ENCODE measurements around the gene ELL3.
A peak's percentile ranks its signal among the peaks of the same experiment; 100 is the strongest.
"Not testable (repeated sequence)": the region's sequence is repeated elsewhere in the genome, so short reads cannot be mapped to it uniquely, and the experiment has no call there.

Gene ELL3

DNA sequence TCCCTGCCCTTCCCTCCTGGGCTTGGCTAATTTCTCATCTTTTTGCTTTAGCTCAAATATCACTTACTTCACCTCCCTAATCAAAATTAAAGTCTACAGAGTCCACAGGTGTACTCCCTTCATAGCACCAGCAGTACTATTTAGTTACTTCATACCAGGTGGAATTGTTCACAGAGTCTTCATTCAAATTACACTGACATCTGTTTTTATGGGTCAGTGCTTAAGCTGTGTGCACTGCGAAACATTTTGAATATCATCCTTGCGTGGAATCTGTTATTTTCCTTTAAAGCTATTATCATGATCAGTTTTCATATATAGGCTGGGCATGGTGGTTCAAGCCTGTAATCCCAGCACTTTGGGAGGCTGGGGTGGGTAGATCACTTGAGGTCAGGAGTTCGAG is 12.6 kb upstream of the ELL3 start:
- DNase-seq, result no peak

DNA sequence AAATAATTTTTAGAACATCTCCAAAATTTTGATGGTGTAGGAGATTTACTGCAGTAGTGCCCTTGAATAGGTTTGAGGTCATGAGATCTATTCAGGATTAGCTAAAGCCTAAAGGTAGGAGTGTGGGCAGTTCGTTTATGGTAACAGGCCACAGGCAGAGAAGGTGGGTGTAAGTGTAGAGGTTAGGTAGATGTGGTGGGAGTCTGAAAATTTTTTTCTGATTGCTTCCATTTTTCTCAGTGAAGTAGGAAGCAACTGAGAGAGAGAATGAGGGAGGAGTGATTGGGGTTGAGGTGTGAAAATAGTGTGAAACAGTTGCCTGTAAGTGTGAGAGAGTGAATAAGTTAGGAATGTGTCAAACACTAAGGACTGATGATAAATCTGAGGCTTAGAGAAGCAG is 2.2 kb upstream of the ELL3 start:
- DNase-seq, result no peak

DNA sequence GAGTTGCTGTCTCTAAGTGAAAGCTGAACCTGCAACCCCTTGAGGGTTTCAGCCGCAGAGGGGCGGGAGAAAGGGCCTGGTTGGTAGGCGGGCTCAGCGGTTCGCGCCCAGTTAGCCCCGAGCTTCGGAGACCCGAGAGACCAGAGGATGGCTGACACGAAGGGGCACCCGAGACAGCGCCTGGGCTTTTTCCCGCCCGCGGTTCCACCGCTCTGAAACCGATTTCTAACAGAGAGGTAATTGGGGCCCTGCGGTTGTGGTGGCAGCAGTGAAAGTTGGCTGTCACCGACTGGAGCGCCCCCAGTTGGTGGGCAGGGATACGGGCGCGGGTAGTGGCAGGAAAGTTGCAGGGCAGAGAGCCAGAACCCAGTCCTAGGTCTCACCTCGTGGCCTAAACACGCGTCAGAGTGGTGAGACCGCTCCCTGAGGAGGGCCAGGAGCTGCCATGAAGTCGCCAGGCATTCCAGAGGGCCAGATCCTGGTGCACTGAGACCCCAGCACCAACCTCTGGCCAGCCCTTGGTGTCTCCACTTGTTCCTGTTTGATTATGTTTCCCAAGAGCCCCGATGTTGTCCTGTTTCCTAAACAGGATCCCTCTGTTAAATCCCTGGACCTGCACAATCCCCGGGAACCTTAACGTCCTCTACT is 625 bp upstream of the ELL3 start:
- DNase-seq, result peak; percentile 31

DNA sequence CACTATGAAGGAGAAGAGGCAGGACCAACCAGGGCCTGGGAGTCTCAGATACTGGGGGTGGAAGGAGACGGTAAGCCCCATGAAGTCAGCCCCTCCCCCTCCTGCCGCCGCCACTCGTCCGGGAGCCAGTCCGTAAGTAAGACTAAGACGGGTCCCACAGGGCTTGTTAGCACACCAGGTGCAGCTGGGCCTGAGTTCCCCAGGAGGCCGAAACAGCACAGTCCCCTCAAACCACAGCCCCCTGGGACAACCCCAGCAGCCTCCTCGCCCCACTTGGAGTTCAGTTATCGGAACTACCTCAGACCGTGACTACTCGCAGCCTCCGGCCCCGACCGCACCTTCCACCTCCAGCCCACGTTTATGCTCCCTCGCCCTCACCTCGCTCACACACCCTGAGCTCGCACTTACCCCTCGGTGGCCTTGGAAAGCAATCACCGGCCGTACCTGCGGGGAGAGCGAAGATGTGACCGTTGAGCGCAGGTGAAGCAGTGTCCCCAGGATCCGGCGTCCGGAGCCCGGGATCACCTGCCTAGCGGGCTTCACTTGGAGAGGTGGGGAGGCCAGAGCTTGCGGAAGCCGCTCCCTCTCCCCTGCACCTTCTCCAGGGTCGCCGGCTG is 557 bp downstream of the ELL3 start:
- no peak for DNase-seq

DNA sequence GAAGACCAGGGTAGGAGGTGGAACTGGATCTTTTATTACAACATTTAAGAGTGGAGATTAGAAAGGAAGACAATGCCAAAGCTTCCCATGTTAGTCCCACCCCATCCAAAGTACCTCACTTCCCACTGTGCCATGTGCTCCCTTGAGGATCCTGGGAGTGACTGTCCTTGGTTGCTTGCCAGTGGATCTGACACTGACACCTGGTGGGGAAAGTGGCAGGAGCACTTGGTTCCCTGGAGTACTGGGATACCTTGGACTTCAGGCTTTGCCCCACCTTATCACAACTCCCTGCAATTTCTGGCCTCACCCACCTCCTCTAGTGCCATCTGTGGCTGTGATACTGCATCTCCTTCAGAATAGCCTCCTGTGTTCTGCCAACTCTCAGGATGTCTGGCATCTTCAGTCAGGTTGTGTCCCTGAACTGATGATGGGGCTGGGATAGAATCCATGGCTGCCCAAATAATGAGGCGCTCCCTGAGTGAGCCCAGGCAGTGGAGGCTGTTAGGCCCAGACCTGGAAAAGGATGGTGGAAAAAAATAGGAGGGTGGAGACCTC is 1.3 kb downstream of the ELL3 start:
- no peak for DNase-seq

DNA sequence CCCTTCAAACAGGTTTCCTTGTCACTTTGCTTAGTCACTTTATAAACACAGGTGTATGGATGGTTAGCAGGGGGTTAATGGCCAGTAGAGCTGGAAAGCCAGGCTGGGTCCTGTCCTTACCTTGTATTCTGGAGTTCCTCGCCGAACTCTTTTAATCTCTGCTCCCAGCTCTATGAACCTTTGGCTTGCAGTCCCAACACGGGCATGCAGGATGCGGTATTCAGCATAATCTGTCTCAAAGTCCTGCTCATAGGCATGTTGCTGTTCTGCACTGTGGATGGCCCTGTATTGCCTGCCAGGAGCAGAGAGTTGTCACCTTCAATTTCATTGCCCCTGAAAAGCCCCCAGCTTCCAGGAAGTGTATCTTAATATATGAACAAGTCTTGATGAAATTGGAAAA is 2.7 kb downstream of the ELL3 start:
- DNase-seq, result no peak

DNA sequence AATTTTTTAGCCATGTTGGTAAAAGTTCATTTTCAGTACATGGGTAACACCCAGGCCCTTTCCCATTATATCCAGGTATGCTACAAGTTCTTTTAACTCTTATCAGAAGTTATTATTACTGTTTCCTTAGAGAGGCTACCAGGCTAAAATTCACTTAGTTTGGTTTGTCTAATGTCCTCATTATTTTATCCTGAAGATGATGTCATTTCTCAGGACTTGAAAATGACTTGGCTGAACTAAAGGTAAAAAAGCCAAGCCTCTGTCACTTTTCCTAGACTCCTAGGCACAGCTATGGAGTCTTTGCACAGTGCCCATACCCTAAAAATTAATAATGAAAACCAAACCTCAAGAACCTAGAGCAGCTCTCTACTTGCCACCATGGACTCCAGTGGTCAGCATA is 4.1 kb downstream of the ELL3 start:
- no peak for DNase-seq

DNA sequence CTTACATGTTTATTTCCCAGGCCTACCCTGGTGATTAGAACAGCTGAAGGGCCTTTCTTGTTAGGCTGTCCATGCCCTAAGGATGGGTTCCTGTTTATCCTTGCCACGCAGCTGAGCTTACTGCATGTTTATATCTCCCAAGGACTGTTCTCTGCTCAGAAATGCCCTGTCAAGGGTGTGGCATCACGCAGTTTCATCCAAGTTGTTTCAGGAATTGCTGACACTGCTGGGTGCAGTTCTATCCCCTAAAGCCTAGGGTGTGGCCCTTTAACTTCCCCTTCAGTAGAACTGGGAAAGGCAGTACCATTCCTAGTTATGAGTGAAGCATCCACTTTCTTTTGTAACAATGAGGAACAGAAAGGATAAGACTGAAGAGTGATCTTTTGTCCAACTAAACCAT is 5.0 kb downstream of the ELL3 start:
- DNase-seq, result no peak

DNA sequence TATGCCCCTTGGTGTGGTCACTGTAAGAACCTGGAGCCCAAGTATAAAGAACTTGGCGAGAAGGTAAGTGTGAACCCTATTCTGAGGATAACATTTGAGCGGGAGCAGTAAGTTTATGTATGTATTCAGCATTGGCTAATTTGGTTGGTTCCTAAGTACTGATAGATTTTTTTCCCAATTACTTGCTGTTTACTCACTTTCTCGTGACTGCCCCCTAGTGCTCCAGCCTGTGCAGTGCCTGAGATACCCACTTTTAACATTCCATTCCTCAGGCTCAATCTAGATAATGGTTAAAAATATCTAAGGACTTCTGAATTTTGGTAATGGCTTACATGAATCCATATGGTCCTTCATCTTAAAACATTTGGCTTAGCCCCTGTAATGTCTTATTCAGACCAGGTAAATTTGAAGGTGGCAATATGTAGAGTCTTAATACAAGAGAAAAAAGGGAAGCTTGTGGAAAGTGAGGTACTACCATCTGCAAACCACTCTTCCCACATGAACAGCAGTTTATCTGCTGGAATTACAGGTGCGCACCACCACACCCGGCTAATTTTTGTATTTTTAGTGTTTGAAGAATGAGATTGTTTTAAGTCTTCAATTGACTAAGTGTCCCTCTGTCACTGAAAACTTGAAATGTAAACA is 7.1 kb downstream of the ELL3 start:
- DNase-seq, result no peak

DNA sequence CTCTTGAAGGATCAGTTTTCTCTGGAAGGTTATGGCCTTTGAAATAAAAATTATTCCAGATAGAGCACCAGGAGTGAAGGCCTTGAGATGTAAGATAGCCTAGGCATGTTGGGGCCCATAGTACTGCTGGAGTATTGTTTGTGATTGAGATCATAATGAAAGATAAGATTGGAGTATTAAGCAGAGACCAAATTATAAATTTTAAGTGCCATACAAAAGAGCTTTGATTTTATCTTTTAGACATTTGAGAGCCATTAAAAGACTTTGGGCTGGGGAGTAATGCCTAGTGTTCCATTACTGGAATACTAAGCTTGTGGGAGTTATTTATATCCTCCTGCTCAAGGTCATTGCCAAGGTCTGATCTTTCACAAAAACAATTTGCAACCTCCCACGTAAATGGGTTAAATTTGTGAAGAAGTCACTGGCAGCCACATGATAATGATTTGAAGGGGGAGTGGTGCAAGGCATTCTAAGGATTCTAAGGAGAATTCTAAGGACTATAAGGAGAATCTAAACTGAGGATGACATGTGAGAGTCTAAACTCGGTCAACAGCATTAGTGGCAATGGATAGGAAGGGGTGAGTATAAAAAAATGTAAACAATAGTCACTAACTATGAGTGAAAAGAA is 12.8 kb downstream of the ELL3 start:
- DNase-seq, result no peak

DNA sequence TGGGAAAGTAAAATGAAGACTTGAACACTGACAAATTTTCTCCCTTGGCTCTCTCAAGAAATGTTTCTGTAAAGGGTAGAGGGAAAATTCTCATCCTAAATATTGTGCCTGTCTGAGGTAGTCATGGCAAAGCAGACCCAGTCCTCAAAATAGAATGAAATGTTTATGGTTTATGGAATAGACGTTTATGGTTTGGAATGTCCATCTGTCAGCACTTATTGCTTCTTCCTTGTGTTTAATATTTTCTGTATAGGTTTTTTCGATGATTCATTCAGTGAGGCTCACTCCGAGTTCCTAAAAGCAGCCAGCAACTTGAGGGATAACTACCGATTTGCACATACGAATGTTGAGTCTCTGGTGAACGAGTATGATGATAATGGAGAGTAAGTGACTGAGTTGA is 13.9 kb downstream of the ELL3 start:
- DNase-seq, result no peak

DNA sequence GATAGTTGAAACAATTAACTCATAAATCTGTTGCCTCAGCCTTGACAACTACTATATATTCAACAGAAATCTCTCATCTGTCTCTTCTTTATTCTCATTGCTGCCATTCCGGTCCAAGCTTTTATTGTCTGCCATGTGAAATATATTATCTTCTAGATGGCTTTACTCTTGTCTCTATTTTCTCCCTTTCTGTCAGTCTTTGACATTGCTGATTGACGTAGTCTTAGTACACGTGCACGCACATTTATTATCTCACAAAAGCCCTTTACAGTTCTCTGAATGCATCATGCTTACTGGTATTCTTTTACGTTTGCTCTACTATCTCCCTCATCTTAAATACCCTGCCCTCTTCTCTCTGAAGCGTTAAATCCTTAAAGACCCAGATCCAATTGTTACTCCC is 24.9 kb downstream of the ELL3 start:
- DNase-seq, result no peak

DNA sequence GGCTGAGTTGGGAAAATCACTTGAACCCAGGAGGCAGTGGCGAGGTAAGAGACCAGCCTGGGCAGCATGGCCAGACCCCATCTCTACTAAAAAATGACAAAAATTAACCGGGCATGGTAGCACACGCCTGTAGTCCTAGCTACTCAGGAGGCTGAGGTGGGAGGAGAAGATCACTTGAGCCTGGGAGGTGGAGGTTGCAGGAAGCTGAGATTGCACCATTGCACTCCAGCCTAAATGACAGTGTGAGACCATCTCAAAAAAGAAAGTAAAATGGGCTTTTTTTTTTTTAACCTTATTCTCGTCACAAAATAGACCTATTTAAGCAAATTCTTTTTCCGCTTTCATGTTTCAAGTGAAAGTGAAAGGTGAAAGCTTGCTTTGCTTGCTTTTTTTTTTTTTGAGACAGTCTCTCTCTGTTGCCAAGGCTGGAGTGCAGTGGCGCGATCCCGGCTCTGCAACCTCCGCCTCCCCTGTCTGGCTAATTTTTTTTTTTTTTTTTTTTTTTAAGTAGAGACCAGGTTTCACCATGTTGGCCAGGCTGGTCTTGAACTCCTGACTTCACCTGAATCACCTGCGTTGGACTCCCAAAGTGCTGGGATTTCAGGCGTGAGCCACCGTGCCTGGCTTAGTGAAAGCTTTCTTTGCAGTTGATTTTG is 26.9 kb downstream of the ELL3 start:
- no peak for DNase-seq

DNA sequence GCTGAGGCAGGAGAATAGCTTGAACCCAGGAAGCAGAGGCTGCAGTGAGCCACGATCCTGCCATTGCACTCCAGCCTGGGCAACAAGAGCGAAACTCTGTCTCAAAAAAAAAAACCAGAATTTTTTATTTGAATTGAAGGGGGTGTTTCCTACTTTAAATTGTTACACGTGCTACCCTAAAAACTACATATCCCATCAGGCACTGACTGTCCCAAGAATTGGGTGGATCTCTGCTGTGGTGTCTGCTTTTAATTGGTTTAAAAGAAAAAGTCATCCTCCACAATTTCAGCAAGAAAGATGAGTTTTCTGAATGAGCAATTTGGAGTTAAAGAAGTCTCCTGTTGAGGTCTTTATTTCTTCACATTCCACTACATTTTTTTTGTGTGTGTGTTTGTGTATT is 28.4 kb downstream of the ELL3 start:
- no peak for DNase-seq

DNA sequence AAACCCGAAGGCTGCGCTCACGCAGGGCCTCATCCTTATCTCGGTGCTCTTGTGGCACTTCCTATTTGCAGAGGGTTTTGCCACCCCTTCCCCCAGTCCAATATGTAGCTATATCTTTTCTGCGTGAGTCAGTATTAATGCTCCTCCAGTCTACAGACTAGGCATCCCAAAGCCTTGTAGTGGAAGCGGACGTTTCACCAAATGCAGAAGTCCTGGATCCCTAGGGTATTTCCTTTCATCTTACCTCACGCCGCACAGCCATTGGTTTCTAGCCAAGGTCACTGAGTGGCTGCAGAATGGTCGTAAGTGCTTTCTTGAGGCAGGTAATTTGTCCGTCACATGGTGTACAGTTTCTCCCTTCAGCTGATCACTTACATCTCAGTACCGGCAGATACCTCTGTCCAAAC is 29.9 kb downstream of the ELL3 start:
- DNase-seq, result not testable (repeated sequence)

DNA sequence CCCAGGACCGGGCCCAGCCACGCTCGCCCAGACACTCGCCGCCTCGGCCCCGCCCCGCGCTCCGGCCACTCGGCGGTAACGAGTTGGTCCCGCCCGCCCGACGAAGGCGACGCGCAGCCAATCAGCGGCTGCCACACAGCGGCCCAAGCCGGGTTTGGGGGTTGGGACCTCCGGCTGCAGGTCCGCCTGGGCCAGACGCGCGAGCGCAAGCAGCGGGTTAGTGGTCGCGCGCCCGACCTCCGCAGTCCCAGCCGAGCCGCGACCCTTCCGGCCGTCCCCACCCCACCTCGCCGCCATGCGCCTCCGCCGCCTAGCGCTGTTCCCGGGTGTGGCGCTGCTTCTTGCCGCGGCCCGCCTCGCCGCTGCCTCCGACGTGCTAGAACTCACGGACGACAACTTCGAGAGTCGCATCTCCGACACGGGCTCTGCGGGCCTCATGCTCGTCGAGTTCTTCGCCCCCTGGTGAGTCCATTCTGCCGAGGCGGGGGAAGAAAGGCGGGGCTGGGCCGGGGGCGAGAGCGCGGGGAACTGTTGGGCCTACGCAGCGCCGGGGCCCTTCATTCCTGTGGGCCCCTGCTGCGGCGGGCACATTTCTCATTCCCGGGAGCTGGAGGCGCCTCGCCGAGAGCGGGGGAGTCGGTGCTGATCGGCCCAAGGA is 30.4 kb downstream of the ELL3 start, which contains the start of gene PDIA3:
Gene PDIA3 (plus strand): TSS at position 194 of the 658 bp plus-strand sequence. CDS start 102 bp downstream, at position 296.
- DNase-seq, result peak; percentile 69

DNA sequence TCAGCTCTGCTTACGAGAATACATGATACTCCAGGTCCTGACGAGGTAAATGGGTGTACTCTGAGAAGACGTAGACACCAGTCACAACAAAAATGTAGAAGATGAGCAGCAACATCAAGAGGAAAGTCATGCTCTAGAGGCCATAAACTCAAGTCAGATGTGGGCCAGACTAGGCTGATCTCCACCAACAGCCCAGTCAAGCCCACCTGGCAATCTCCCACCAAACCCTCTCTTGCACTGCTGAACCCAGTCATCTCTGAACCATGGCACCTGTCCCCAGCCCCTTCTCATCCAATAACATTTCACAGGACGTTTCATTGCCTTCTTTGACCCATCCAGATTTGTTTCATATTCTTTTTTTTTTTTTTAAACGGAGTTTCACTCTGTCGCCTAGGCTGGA is 41.4 kb downstream of the ELL3 start:
- no peak for DNase-seq

DNA sequence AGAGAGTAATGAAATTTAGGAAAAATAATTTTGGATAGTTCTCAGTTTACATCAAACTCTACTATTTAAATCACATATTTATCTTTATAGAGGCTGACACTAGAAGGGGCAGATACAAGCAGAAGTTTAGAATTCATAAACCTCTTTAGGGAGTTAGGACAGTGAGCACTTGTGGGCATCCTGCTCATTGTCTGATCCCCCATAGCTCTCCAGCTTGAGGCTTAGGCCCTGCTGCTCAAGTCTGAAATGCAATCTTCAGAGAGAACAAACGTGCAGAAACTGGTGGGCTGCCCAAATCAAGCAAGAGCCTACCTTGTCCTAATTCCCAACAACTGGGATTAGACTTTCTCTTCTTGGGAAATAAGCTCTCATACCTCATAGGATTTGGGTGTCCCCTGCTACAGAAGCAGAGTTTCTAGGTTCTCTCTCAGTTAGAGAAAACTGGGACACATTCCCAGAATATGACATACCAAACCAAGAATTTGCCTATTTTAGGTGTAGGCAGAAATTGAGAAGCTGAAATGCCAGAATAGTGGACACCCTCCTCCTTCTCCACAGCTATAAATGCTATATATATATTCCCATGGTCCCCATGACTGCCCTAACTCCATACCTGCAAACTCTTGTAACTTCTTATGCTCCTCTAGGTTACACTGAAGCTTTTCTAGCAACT is 48.6 kb downstream of the ELL3 start:
- not testable (repeated sequence) for DNase-seq

DNA sequence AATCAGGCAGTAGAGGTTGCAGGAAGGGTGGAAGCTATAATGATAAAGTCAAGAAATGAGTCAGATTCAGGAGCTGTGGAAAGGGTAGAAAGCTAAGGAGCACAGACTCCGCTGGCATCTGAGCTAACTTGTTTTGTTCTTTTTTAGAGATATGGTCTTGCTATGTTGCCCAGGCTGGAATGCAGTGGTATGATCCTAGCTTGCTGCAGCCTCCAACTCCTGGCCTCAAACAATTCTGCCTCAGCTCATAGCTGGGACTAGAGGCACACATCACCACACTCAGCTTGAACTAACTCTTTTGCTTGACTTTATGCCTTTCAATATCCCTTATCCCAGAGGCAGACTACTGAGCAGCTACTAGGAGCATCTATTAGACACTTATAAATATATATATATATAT is 50.5 kb downstream of the ELL3 start:
- not testable (repeated sequence) for DNase-seq

DNA sequence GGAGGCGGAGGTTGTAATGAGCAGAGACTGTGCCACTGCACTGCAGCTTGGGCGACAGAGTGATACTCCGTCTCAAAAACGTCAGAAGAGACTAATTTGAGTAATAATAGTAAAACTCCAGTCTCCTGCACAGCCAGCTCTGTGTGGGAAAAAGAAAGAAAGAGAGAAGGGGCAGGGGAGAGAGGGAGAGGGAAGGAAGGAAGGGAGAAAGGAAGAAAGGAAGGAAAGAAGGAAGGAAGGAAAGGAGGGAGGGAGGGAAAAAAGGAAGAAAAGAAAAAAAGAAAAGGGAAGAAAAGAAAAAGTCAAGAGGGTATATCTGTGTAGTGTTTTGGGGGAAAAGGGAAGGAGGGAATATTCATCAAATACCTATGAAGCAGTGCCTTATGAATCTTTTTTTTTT is 53.6 kb downstream of the ELL3 start:
- no peak for DNase-seq
